Subcutaneous abdominal adipose tissue (tissue), 5 donors: ENCODE data around the gene HFE.
"Not testable (repeated sequence)": the region's sequence is repeated elsewhere in the genome, so short reads cannot be mapped to it uniquely, and the experiment has no call there.

Experiments used
- H3K27ac ChIP-seq: one replicate; pipeline ENCODE4 v1.7.0; 2013; ENCODE audit warnings: low read depth, mild to moderate bottlenecking, inconsistent platforms, low read length, moderate library complexity
- H3K27me3 ChIP-seq, 5 donors: one replicate each; pipeline ENCODE4 v1.7.0; 2013; ENCODE audit warnings: low read length in 5 of 5, inconsistent platforms in 1 of 5; ENCODE audit not compliant: control insufficient read depth in 5 of 5, insufficient read depth in 4 of 5
- H3K36me3 ChIP-seq, 5 donors: one replicate each; pipeline ENCODE4 v1.7.0; 2013; ENCODE audit warnings: low read length in 5 of 5; ENCODE audit not compliant: control insufficient read depth in 5 of 5, insufficient read depth in 5 of 5
- H3K4me1 ChIP-seq, 5 donors: one replicate each; pipeline ENCODE4 v1.7.0; 2013; ENCODE audit warnings: low read length in 5 of 5, mild to moderate bottlenecking in 3 of 5, moderate library complexity in 1 of 5; ENCODE audit not compliant: control insufficient read depth in 5 of 5, insufficient read depth in 5 of 5
- H3K4me3 ChIP-seq, 5 donors: one replicate each; pipeline ENCODE4 v1.7.0; 2013; ENCODE audit warnings: low read length in 5 of 5, low read depth in 1 of 5
- H3K9ac ChIP-seq, 5 donors: one replicate each; pipeline ENCODE4 v1.7.0; 2013; ENCODE audit warnings: low read length in 5 of 5, mild to moderate bottlenecking in 4 of 5, moderate library complexity in 3 of 5
- H3K9me3 ChIP-seq, 5 donors: one replicate each; pipeline ENCODE4 v1.7.0; 2013; ENCODE audit warnings: low read length in 5 of 5; ENCODE audit not compliant: control insufficient read depth in 5 of 5
- donor health status: healthy.
- donor health status: healthy.
- donor health status: healthy.
- donor health status: healthy.
- donor health status: healthy.

HFE gene

GRCh38 chr6:26059941-26060340 lies 27.3 kb upstream of the HFE start:
- Histone ChIP-seq H3K27ac (no peak overlapping the region), H3K36me3 (no peaks in the 10 kb centered on the region), H3K9ac (no peak overlapping the region), H3K9me3 (no peaks in the 10 kb centered on the region), H3K4me3 (no peak overlapping the region), H3K4me1 (peaks cover 0 to 16% (median 3%) of the 10 kb centered on the region in 5 donors), H3K27me3 (peaks cover 0 to 3% (median 0%) of the 10 kb centered on the region in 5 donors)

- Histone ChIP-seq H3K4me1 (peaks cover 0 to 10% (median 5%) of the 10 kb centered on the region in 5 donors), H3K9ac (no peak overlapping the region), H3K27ac (no peak overlapping the region), H3K9me3 (no peaks in the 10 kb centered on the region), H3K4me3 (no peak overlapping the region), H3K36me3 (no peaks in the 10 kb centered on the region), H3K27me3 (peaks cover 0 to 3% (median 0%) of the 10 kb centered on the region in 5 donors)
Observed at GRCh38 chr6:26064619-26065257, 22.5 kb upstream of the HFE start.

GRCh38 chr6:26065952-26066380 lies 21.3 kb upstream of the HFE start:
- peaks cover 0 to 3% (median 0%) of the 10 kb centered on the region in 5 donors for H3K27me3 ChIP-seq
- no peaks in the 10 kb centered on the region for H3K36me3 ChIP-seq
- H3K9me3 ChIP-seq = no peaks in the 10 kb centered on the region
- H3K4me1 ChIP-seq = peaks cover 0 to 15% (median 6%) of the 10 kb centered on the region in 5 donors
- H3K4me3 ChIP-seq = peak overlapping the region in 2 of 5 donors; percentile 6 to 24
- H3K9ac ChIP-seq = peak overlapping the region in 2 of 5 donors; percentile 28 to 38
- H3K27ac ChIP-seq = peak overlapping the region; percentile 21

- H3K27me3 ChIP-seq = peaks cover 0 to 3% (median 0%) of the 10 kb centered on the region in 5 donors
- no peak overlapping the region for H3K9ac ChIP-seq
- no peak overlapping the region for H3K27ac ChIP-seq
Observed at GRCh38 chr6:26067367-26067766, 19.9 kb upstream of the HFE start.

GRCh38 chr6:26068036-26068435 lies 19.2 kb upstream of the HFE start:
- H3K27me3 ChIP-seq = peaks cover 0 to 3% (median 0%) of the 10 kb centered on the region in 5 donors
- peaks cover 3 to 21% (median 15%) of the 10 kb centered on the region in 5 donors for H3K4me1 ChIP-seq
- no peak overlapping the region for H3K4me3 ChIP-seq
- no peaks in the 10 kb centered on the region for H3K9me3 ChIP-seq
- peak overlapping the region; percentile 30 for H3K27ac ChIP-seq
- H3K9ac ChIP-seq = no peak overlapping the region
- no peaks in the 10 kb centered on the region for H3K36me3 ChIP-seq

More at GRCh38 chr6:26067367-26067766, 19.9 kb upstream of the HFE start:
- Histone ChIP-seq H3K4me3 (no peak overlapping the region), H3K36me3 (no peaks in the 10 kb centered on the region), H3K4me1 (peaks cover 3 to 21% (median 15%) of the 10 kb centered on the region in 5 donors), H3K9me3 (no peaks in the 10 kb centered on the region)

- Histone ChIP-seq H3K27me3 (no peaks in the 10 kb centered on the region), H3K4me3 (peak overlapping the region in 2 of 5 donors; percentile 31 to 51), H3K4me1 (peaks cover 3 to 18% (median 13%) of the 10 kb centered on the region in 5 donors), H3K9me3 (no peaks in the 10 kb centered on the region), H3K36me3 (no peaks in the 10 kb centered on the region), H3K27ac (no peak overlapping the region), H3K9ac (peak overlapping the region in 1 of 5 donors; percentile 22)
Observed at GRCh38 chr6:26071135-26071534, 16.1 kb upstream of the HFE start.

GRCh38 chr6:26075063-26075717 lies 12.0 kb upstream of the HFE start:
- Histone ChIP-seq H3K27ac (no peak overlapping the region), H3K27me3 (no peaks in the 10 kb centered on the region), H3K36me3 (no peaks in the 10 kb centered on the region), H3K4me1 (peaks cover 3 to 13% (median 11%) of the 10 kb centered on the region in 5 donors), H3K4me3 (no peak overlapping the region), H3K9ac (no peak overlapping the region), H3K9me3 (no peaks in the 10 kb centered on the region)

GRCh38 chr6:26078066-26078465 lies 9.2 kb upstream of the HFE start:
- H3K9ac ChIP-seq, H3K27ac ChIP-seq, H3K36me3 ChIP-seq, H3K27me3 ChIP-seq, H3K4me1 ChIP-seq, H3K9me3 ChIP-seq, H3K4me3 ChIP-seq: not testable (repeated sequence)

- H3K9me3 ChIP-seq, H3K27ac ChIP-seq, H3K4me1 ChIP-seq, H3K36me3 ChIP-seq, H3K9ac ChIP-seq, H3K4me3 ChIP-seq, H3K27me3 ChIP-seq: not testable (repeated sequence)
Observed at GRCh38 chr6:26081096-26081495, 6.1 kb upstream of the HFE start.

- peak overlapping the region in 1 of 5 donors; percentile 17 for H3K9ac ChIP-seq
- H3K27ac ChIP-seq = no peak overlapping the region
Observed at GRCh38 chr6:26086211-26086610, 1.0 kb upstream of the HFE start.

More at GRCh38 chr6:26086211-26086610, 1.0 kb upstream of the HFE start:
- Histone ChIP-seq H3K9me3 (peaks cover 0 to 1% (median 0%) of the 10 kb centered on the region in 5 donors), H3K4me3 (no peak overlapping the region), H3K4me1 (peaks cover 2 to 26% (median 22%) of the 10 kb centered on the region in 5 donors), H3K36me3 (no peaks in the 10 kb centered on the region), H3K27me3 (no peaks in the 10 kb centered on the region)
